ENCODE measurements around the gene GSK3B. TPM values are rescaled to one million over a fixed set of nuclear protein-coding genes. Genes with fewer than 3 reads are reported as not detected.

Gene GSK3B
- polyA plus RNA-seq, 1 experiment: 43.4 TPM

- DNase-seq (ENCODE audit: low read depth, low spot score): no peak
- no peaks in the 10 kb centered on the region for H3K27me3 ChIP-seq (ENCODE audit: control insufficient read depth, insufficient read depth, low read length)
- H3K27ac ChIP-seq (ENCODE audit: low read depth, low read length): no peak overlapping the region
- no peak overlapping the region for H3K4me3 ChIP-seq (ENCODE audit: low read depth, low read length)
- ChIA-PET POLR2A (no interaction called here), CTCF (no interaction called here)
- H3K9me3 ChIP-seq (ENCODE audit: control insufficient read depth, insufficient read depth, low read length): no peaks in the 10 kb centered on the region
- no peak for TF ChIP-seq CTCF (IDR thresholded peaks at IDR 0.05; ENCODE audit: low read depth, low read length)
Observed at GRCh38 chr3:119776304-119776703, 317.9 kb downstream of the GSK3B start.

GRCh38 chr3:119774444-119774843, 319.8 kb downstream of the GSK3B start:
- no peak for DNase-seq (ENCODE audit: low read depth, low spot score)
- CTCF ChIA-PET: no interaction called here
- TF ChIP-seq CTCF (IDR thresholded peaks at IDR 0.05; ENCODE audit: low read depth, low read length): no peak
- no peak overlapping the region for H3K27ac ChIP-seq (ENCODE audit: low read depth, low read length)
- H3K9me3 ChIP-seq (ENCODE audit: control insufficient read depth, insufficient read depth, low read length): no peaks in the 10 kb centered on the region
- H3K27me3 ChIP-seq (ENCODE audit: control insufficient read depth, insufficient read depth, low read length): no peaks in the 10 kb centered on the region
- POLR2A ChIA-PET: no interaction called here
- H3K4me3 ChIP-seq (ENCODE audit: low read depth, low read length): no peak overlapping the region

Small RNA genes lying within 50 kb of the gene (small RNA-seq; reads per million reads assigned to genes)
- gene RN7SL397P (ENCODE audit: insufficient read length, low read depth) (not detected), gene RN7SL762P (ENCODE audit: insufficient read length, low read depth) (not detected)

Other genes with a start within 250 kb of the GSK3B start
- 0.22 and 0.31 TPM in 2 replicates for gene GPR156, start 190.8 kb upstream of the GSK3B start, polyA plus RNA-seq (2011; rRNA removed)

Measured in AG04450 (cell line).